Astrocyte (in vitro differentiated cells and primary cell): Measurements from ENCODE around the gene DAP3.

Source experiments
- EZH2 ChIP-seq: IDR thresholded peaks from 2 replicates; pipeline ENCODE4 v1.6.1; 2012; ENCODE audit warnings: mild to moderate bottlenecking, low read length, inconsistent platforms; ENCODE audit not compliant: insufficient read depth
- TF ChIP-seq, protein P1 (sequence below): IDR thresholded peaks from 2 replicates; pipeline ENCODE4 v1.5.1; 2011; ENCODE audit warnings: low read depth, mild to moderate bottlenecking, inconsistent platforms, low read length, moderate library complexity; ENCODE audit not compliant: insufficient read depth

- TF ChIP-seq EZH2, result no peak
- TF ChIP-seq, protein P1, sequence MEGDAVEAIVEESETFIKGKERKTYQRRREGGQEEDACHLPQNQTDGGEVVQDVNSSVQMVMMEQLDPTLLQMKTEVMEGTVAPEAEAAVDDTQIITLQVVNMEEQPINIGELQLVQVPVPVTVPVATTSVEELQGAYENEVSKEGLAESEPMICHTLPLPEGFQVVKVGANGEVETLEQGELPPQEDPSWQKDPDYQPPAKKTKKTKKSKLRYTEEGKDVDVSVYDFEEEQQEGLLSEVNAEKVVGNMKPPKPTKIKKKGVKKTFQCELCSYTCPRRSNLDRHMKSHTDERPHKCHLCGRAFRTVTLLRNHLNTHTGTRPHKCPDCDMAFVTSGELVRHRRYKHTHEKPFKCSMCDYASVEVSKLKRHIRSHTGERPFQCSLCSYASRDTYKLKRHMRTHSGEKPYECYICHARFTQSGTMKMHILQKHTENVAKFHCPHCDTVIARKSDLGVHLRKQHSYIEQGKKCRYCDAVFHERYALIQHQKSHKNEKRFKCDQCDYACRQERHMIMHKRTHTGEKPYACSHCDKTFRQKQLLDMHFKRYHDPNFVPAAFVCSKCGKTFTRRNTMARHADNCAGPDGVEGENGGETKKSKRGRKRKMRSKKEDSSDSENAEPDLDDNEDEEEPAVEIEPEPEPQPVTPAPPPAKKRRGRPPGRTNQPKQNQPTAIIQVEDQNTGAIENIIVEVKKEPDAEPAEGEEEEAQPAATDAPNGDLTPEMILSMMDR, result no peak
These were observed 7.1 kb upstream of the DAP3 start for GRCh38 chr1:155681776-155682175.
